DND-41 (cell line): Measurements from ENCODE around the gene POLR2E.

Source experiments
- EZH2 ChIP-seq: IDR thresholded peaks from 3 replicates; pipeline ENCODE4 v1.6.1; 2012; ENCODE audit warnings: borderline replicate concordance, low read depth, mild to moderate bottlenecking, moderate library complexity, low read length, inconsistent platforms; ENCODE audit not compliant: severe bottlenecking
- TF ChIP-seq, protein P1 (sequence below): IDR thresholded peaks from 2 replicates; pipeline ENCODE4 v1.5.1; 2012; ENCODE audit warnings: borderline replicate concordance, low read length, moderate library complexity, mild to moderate bottlenecking; ENCODE audit not compliant: poor library complexity, severe bottlenecking; ENCODE audit errors: extremely low read depth

DNA sequence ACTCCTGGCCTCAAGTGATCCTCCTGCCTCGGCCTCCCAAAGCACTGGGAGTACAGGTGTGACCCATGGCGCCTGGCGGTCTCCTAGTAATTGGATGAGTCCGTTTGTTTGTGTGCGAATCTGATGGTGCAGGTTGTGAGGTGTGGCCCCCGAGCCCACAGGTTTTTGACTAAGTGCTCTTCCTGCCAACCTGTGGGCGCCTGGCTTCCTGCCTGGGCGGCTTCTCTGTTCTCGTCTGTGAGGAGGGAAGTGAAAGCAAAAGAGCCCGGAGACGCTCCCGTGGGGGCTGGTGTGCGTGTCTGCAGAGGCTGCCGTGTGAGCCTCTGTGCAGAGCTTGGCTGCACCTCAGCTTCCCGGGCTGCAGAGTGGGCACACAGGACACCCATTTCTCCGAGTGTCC, 18.2 kb downstream of the POLR2E start:
- TF ChIP-seq, protein P1, sequence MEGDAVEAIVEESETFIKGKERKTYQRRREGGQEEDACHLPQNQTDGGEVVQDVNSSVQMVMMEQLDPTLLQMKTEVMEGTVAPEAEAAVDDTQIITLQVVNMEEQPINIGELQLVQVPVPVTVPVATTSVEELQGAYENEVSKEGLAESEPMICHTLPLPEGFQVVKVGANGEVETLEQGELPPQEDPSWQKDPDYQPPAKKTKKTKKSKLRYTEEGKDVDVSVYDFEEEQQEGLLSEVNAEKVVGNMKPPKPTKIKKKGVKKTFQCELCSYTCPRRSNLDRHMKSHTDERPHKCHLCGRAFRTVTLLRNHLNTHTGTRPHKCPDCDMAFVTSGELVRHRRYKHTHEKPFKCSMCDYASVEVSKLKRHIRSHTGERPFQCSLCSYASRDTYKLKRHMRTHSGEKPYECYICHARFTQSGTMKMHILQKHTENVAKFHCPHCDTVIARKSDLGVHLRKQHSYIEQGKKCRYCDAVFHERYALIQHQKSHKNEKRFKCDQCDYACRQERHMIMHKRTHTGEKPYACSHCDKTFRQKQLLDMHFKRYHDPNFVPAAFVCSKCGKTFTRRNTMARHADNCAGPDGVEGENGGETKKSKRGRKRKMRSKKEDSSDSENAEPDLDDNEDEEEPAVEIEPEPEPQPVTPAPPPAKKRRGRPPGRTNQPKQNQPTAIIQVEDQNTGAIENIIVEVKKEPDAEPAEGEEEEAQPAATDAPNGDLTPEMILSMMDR, result no peak
- no peak for TF ChIP-seq EZH2
